Endometrial microvascular endothelial cells (primary cell): ENCODE measurements around the gene LLGL1. TPM values are rescaled to one million over a fixed set of nuclear protein-coding genes. Genes with fewer than 3 reads are reported as not detected.

Source experiments
- in situ Hi-C: cut with HindIII; loops from 2 replicates; pipeline ENCODE4 v1.10.0; 2017; ENCODE audit warnings: low sequenced_read_pairs, low pct_unique_long_range_greater_than_20kb; ENCODE audit errors: inconsistent ontology term
- total RNA-seq: library from RNA; depleted of rRNA; stranded (reverse); fragments of >200 nt; gene quantifications from one replicate; pipeline ENCODE4 v1.2.3, GENCODE V29; 2015; ENCODE audit errors: inconsistent ontology term

Gene LLGL1
- total RNA-seq, result 47.8 TPM

DNA sequence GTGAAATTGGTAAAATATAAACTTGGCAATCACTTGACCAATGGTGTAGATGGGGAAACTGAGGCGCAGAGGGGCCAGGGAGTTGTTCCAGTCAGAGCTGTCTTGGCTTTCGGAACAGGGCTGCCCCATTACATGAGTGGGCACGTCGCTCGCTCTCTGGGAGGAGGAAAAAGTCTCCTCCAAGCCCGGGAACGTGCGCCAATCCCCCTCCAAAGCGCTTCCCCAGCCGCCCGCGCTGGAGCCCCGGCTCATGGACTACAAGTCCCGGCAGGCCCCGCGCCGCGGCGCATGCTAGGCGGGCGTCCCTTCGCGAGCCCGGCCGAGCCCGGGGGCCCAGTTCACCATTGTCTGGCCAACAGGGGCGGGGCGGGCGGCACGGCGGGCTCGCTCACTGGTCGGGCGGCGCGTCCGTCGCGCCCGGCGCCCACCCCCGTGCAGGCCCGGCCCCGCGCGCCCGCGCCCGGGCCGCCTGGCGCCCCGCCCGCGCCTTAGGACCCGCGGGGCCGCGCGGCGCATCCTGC, at the start of gene LLGL1:
Gene LLGL1 (plus strand): TSS at position 515 of the 521 bp plus-strand sequence. CDS start 48 bp downstream, outside the sequence.
- in situ Hi-C loops, result no loop called here

- in situ Hi-C loops, result no loop called here
These were observed 49.3 kb upstream of the LLGL1 start for GRCh38 chr17:18176176-18176575.

DNA sequence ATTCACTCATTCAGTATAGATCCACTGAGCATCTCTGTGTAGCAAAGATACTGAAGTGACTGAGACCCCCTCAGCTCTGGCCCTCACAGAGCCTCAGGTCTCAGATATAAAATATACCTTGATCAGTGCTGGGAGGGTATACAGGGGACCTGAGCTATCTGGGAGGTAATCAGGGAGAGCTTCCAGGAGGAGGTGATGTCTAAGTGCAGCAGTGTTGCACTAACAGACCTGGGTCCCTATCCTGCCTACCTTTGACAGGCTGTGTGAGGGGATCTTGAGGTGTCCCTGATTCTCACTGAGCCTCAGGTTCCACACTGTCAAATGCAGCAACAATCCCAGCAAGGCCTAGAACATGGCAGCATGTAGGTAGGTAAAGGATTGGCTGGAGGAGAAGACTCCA, 48.3 kb upstream of the LLGL1 start:
- in situ Hi-C loops, result no loop called here

DNA sequence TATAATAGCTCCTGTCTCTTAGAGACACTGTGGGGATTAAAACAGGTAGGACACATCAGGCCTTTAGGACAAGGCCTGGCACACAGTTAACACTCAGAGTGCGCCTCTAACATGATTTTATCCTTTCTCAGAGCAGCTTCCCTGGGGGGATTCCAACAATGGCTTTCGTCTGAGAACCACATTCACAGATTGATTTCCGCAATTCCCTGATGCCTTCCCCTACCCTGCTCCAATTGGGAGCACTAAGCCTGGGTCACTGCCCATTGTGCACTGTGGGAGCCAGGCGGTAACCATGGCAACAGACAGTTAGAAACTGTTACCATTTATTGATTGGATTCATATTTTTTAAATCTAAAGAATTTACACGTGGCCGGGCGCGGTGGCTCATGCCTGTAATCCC, 47.7 kb upstream of the LLGL1 start:
- in situ Hi-C loops, result no loop called here

GRCh38 chr17:18179196-18179595, 46.2 kb upstream of the LLGL1 start:
- in situ Hi-C loops, result no loop called here

DNA sequence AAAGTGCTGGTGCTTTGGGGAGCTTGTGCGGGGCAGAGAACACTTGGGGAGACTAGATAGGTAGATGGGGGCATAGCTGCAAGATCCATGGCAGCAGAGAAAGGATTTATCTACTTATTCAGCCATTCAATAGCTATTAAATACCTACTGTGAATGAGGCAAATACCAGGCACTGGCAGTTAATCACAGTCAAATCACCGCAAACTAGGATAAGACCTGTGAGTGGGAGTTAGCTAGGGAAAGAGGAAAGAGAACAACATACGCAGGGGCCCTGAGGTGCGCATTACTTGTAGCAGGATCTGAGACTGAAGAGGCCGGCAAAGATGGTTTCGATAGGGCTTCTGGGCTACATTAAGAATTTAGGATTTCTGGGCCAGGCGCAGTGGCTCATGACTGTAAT, 45.6 kb upstream of the LLGL1 start:
- in situ Hi-C loops, result no loop called here

GRCh38 chr17:18181358-18181757, 44.1 kb upstream of the LLGL1 start:
- in situ Hi-C loops, result no loop called here

GRCh38 chr17:18182110-18182977, 43.1 kb upstream of the LLGL1 start:
- in situ Hi-C loops, result no loop called here

DNA sequence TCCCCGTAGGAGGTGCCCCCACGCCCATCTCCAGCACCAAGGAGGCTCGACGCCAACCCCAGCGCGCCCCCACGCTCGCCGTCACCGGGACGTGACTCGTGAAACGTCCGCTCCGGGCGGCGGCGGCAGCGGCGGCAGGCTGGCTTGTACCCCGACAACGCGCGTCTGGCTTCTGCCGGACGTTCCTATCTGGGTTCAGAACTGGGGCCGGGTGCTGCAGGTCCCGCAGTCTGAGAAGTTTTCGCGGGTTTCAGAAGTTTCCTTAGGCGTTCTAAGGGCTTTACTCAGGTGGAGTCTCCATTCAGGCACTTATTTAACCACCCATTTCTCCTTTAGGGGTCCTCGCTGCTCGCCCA, 42.5 kb upstream of the LLGL1 start:
- in situ Hi-C loops, result no loop called here

GRCh38 chr17:18183334-18184142, 41.9 kb upstream of the LLGL1 start, which contains the start of gene ALKBH5:
ALKBH5 (plus strand) TSS chr17:18183828; CDS start chr17:18184244, 416 bp downstream.
- in situ Hi-C loops, result no loop called here

GRCh38 chr17:18184143-18185031, 41.0 kb upstream of the LLGL1 start:
- in situ Hi-C loops, result no loop called here

DNA sequence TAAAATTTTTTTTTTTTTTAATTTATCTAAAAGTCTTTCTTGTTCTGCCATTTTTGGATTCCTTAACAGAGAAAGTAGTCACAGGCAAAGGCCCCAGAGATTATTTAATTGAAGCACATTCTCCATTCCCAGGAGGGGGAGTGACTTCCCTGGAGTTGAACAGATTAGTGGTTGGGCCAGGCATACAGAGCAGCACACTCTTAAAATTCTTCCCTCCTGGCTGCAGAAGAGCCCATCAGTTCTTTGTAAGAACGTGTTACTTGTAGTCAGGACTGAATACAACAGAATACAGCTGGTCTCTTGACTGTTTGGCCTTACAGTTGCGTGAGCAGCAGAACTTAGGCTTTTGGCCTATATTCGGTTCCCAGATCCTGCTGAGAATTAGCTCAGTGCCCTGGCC, 40.0 kb upstream of the LLGL1 start:
- in situ Hi-C loops, result no loop called here

DNA sequence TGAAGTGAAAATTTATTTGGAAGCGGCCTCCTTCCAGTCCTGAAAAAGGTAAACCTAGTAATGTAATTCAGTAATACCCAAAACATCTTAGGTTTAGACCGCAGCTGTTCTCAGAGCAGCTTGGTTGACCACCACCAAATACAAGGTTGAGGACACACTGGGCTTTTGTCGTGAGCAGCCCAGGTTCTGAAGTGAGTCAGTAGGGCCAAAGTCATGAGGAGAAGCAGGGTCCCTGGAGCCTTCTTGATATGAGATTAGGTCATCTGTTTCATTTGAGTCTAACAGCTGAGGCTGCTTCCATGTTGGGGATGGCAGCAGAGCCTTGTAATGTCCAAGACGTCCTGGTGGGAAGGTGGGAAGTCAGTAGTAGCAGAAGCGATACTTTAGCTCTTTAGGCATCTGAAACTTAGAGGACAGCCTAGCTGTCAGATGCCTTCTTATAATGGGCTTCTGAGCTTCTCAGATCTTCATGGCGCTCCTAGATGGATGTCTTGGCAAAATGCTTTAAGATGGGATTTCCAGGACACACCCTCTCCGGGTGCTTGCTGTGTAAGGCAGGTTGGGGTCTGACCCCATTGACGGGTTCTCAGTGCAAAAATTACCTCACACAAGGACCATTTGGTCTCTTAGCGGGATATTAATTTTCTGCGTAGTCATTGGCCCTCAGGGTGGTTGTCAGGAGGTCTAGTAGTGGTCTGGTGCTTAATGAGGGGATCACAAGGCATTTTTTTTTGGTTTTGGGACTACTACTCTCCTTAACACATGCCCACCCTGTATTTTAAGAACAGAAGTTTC, 39.4 kb upstream of the LLGL1 start:
- in situ Hi-C loops, result no loop called here

GRCh38 chr17:18186627-18186982, 38.8 kb upstream of the LLGL1 start:
- in situ Hi-C loops, result no loop called here

DNA sequence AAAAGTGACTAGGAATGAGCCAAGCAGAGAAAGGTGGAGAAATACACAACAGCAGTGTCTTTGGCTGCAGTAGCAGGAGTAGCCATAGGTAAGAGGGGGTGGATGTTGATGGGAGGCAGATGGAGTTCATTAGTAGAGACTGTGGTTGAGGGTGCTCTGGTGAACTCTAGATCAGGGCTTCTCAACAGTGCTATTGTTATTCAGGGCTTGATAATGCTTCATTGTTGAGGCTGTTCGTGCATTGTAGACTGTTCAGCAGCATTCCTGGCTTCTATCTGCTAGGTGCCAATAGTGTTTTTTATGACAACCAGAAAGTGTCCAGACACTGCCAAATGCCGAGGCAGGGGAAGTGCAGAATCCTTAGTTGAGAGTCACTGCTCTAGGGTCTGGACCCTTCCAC, 38.2 kb upstream of the LLGL1 start:
- in situ Hi-C loops, result no loop called here

DNA sequence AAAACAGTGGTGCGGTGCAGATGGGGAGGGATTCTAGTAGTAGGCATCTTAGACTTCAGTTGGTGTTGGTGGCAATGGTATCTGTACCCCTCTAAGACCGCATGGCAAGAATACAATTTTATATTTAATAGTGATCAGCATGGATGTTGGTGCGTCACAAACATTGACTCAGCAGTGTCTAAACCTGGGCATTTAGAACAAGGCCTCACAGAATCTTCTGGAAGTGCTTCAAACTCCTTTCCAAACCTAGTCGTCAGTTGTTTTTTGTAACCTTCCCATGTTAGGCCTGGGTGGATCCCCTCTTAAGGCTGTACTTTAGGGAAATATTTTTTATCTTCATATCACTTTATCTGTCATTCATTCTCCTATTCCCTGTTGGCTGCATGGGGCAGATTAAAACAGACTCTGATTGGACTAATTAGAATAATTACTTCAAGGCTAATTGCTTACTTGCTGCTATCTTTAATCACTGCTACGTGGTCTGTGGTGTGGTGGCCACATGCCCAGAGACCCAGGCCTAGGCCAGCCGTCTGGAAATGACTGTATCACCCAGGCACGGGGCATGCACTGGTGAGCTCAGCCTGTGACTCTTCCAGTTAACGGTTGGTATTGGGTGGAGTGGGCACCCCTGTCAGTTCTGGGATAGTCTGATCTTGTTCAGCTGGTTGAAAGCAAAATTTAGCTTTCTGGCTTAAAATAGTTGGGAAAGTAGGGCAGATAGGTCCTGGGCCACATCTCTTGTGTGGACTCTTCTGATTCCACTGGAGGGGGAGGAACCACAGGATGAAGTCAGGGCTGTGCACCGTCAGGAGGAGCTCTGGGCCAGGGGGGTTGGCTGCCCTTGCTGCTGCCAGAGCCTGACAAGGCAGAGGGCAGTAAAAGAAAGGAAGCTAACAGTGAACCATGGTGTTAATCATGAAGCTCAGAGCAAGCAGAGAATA, 37.3 kb upstream of the LLGL1 start:
- in situ Hi-C loops, result no loop called here

- in situ Hi-C loops, result no loop called here
These were observed 34.7 kb upstream of the LLGL1 start for GRCh38 chr17:18190628-18191235.
